Lung (tissue), 12 donors: Measurements from ENCODE around the gene FNDC8. TPM values are rescaled to one million over a fixed set of nuclear protein-coding genes. Genes with fewer than 3 reads are reported as not detected.

Experiments
- ATAC-seq: fragments of 200-7000 bp; cut with Tn5 transposase; one replicate; pipeline ENCODE4 v1.9.1; 2020; ENCODE audit warnings: moderate number of reproducible peaks; ENCODE audit not compliant: insufficient read depth, low FRiP score
- DNase-seq, 3 donors: peaks; one replicate each; pipeline ENCODE4 v3.0.0-alpha.2; 2013 to 2017
- H3K27ac ChIP-seq, 2 donors: one replicate each; pipeline ENCODE4 v1.5.1; 2013; ENCODE audit warnings: mild to moderate bottlenecking in 2 of 2, moderate library complexity in 2 of 2, control low read depth in 1 of 2, inconsistent platforms in 1 of 2, low read depth in 1 of 2, low read length in 1 of 2
- H3K27me3 ChIP-seq, 3 donors: one replicate each; pipeline ENCODE4 v1.5.1; 2013; ENCODE audit warnings: low read length in 2 of 3; ENCODE audit not compliant: control insufficient read depth in 3 of 3, insufficient read depth in 3 of 3
- H3K36me3 ChIP-seq, 4 donors: one replicate each; pipeline ENCODE4 v1.5.1; 2013; ENCODE audit warnings: low read length in 4 of 4, mild to moderate bottlenecking in 1 of 4, moderate library complexity in 1 of 4; ENCODE audit not compliant: control insufficient read depth in 4 of 4, insufficient read depth in 4 of 4
- H3K4me1 ChIP-seq, 5 donors: one replicate each; pipeline ENCODE4 v1.5.1; 2013; ENCODE audit warnings: low read length in 5 of 5, mild to moderate bottlenecking in 2 of 5, moderate library complexity in 1 of 5; ENCODE audit not compliant: control insufficient read depth in 5 of 5, insufficient read depth in 5 of 5
- H3K4me3 ChIP-seq: one replicate; pipeline ENCODE4 v1.5.1; 2013; ENCODE audit warnings: mild to moderate bottlenecking, control low read depth, moderate library complexity
- H3K9ac ChIP-seq, 2 donors: one replicate each; pipeline ENCODE4 v1.5.1; 2013; ENCODE audit warnings: low read length in 2 of 2, control low read depth in 1 of 2; ENCODE audit not compliant: insufficient read depth in 1 of 2
- H3K9me3 ChIP-seq, 4 donors: one replicate each; pipeline ENCODE4 v1.5.1; 2013; ENCODE audit warnings: low read length in 3 of 4, mild to moderate bottlenecking in 1 of 4, moderate library complexity in 1 of 4; ENCODE audit not compliant: control insufficient read depth in 4 of 4, insufficient read depth in 3 of 4
- CTCF ChIP-seq: IDR thresholded peaks from 2 replicates; pipeline ENCODE4 v1.5.1; 2012; ENCODE audit warnings: mild to moderate bottlenecking; ENCODE audit errors: control extremely low read depth, extremely low read depth
- WGBS, 2 donors: extraction: QIAGEN DNeasy Blood & Tissue Kit; methylation state at CpG; one replicate each; pipeline ENCODE4 v1.1.7; 2013; 5-methylcytosine and 5-hydroxymethylcytosine counted together
- polyA plus RNA-seq, 2 donors: library from polyadenylated mRNA; stranded (reverse); fragments of 200-250 nt; gene quantifications; one replicate each; pipeline ENCODE4 v1.2.1, GENCODE V29; 2013
- total RNA-seq, 2 donors: library from RNA; depleted of rRNA in 1 of 2; stranded (reverse); fragments of >200 nt in 1 of 2; gene quantifications; one replicate each; pipeline ENCODE4 v1.2.1, GENCODE V29; 2014 to 2021
- donor health status: control.
- donor health status: control.
- donor health status: Bipolar disorder and iron deficiency.
- donor health status: healthy.
- donor health status: DM: yes; HTN: yes; CAD: no.

FNDC8 gene
- total and polyA plus RNA-seq, 4 donors: not detected

DNA sequence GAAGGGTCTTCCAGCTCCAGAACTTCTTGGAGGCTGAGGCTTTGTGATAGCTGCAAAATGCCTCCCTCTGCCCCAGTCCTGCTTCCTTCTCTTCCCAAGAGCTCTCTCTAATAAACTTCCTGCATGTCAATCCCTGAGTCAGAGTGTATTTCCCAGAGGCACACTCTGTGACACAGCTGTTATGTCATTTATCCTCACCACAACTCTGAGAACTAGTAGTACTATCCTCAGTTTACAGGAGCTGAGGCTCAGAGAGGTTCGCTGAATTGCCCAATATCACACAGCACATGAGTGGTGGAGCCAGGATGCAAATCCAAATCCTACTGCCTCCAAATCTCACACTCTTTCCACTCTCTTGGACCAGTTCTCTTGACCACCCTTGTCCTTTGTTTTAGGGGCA lies 46.3 kb downstream of the FNDC8 start:
- Histone ChIP-seq H3K36me3 (no peaks in the 10 kb centered on the region), H3K27ac (no peak overlapping the region), H3K4me3 (no peak overlapping the region), H3K27me3 (no peaks in the 10 kb centered on the region), H3K9me3 (no peaks in the 10 kb centered on the region), H3K4me1 (peaks cover 0 to 5% (median 0%) of the 10 kb centered on the region in 5 donors), H3K9ac (no peak overlapping the region)
- WGBS, 2 donors: 82 to 83% methylated on average over 1 of the region's 1 CpG
- DNase-seq (no peak), ATAC-seq (no peak)
- no peak for TF ChIP-seq CTCF

DNA sequence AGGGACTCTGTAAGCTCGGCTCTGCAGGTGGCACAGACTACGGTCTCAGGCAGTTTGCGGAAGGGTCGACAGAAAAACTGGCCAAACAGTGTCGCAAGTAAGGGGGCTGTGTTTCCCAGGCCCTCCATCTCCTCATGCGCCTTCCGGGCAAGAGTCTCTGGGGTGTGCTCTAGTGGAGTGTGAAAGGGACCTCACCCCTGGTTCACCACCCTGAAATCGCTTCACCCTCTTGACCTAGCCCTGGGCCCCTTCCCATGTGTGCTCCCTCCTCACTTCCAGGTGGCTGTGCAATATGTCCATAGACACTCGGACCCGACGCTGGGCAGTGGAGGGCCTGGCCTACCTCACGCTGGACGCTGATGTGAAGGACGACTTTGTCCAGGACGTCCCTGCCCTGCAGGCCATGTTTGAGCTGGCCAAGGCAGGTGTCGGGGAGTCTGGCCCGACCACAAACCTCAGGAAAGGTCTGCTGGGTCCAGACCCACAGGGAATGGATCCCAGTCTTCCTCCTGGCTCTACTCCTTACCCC lies 48.5 kb downstream of the FNDC8 start:
- 91 to 93% methylated on average over 17 of the region's 17 CpGs for WGBS, 2 donors
- Histone ChIP-seq H3K36me3 (no peaks in the 10 kb centered on the region), H3K9me3 (no peaks in the 10 kb centered on the region), H3K27ac (no peak overlapping the region), H3K4me3 (no peak overlapping the region), H3K9ac (no peak overlapping the region), H3K27me3 (no peaks in the 10 kb centered on the region), H3K4me1 (peaks cover 0 to 5% (median 0%) of the 10 kb centered on the region in 5 donors)
- ATAC-seq (no peak), DNase-seq (no peak)
- TF ChIP-seq CTCF: no peak

DNA sequence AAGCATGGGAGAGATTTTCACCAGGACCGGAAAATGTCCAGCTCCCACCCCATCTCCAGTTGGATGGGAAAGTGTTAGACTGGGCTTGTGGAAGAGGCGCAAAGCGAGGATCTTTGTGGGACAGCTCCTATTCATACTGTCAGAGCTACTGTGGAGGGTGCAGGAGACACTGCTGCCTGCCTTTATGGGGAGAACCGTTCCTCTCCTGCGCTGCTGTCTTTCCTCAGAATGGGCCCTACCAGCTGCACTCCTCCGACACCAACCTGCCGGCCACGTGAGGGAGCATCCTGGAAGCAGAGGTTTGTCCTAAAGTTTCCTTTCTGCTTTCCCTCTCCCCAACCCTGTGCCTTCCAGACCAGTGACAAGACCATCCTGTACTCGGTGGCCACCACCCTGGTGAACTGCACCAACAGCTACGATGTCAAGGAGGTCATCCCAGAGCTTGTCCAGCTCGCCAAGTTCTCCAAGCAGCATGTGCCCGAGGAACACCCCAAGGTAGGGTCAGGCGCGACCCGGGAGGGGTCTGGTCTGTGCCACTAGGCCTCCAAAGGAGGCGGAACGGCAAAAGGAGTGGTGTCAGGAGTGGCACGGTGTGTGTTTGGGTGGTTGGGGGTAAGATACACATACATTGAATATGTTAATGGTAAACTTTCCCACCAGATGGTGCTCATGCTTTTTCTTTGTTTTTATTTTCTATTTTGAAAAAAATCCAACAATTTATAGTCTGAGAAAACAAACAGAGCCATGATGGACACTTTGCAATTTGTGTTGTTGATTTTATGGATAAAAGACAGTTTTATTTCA lies 49.8 kb downstream of the FNDC8 start:
- WGBS, 2 donors: 71 to 77% methylated on average over 18 of the region's 18 CpGs
- H3K27ac ChIP-seq: no peak overlapping the region
- H3K4me1 ChIP-seq: peaks cover 0 to 5% (median 0%) of the 10 kb centered on the region in 5 donors
- H3K9me3 ChIP-seq: no peaks in the 10 kb centered on the region
- peak in 2 of 3 donors; percentile 62 to 65 for DNase-seq
- H3K4me3 ChIP-seq: no peak overlapping the region
- no peaks in the 10 kb centered on the region for H3K36me3 ChIP-seq
- peak; percentile 16 for TF ChIP-seq CTCF
- H3K9ac ChIP-seq: no peak overlapping the region
- no peaks in the 10 kb centered on the region for H3K27me3 ChIP-seq
- no peak for ATAC-seq
